Activated naive CD4-positive, alpha-beta T cell treated with anti-CD3 and anti-CD28 coated beads, Interleukin-2, amount 50 U/mL, for 24 hours (primary cell): ENCODE results near the gene MBD3L3.
"Not testable (repeated sequence)": the region's sequence is repeated elsewhere in the genome, so short reads cannot be mapped to it uniquely, and the experiment has no call there.

ENCODE experiments used
- H3K27ac Mint-ChIP-seq: one replicate; pipeline ENCODE4 v1.8.0; 2021; ENCODE audit warnings: mild to moderate bottlenecking, mixed read lengths
- H3K27me3 Mint-ChIP-seq: one replicate; pipeline ENCODE4 v1.8.0; 2021; ENCODE audit warnings: mixed read lengths
- H3K36me3 Mint-ChIP-seq: one replicate; pipeline ENCODE4 v1.8.0; 2021; ENCODE audit warnings: mixed read lengths
- H3K4me1 Mint-ChIP-seq: one replicate; pipeline ENCODE4 v1.8.0; 2021; ENCODE audit warnings: mixed read lengths
- H3K4me3 Mint-ChIP-seq: one replicate; pipeline ENCODE4 v1.8.0; 2021; ENCODE audit warnings: mild to moderate bottlenecking, mixed read lengths
- H3K9me3 Mint-ChIP-seq: one replicate; pipeline ENCODE4 v1.8.0; 2021; ENCODE audit warnings: mixed read lengths

MBD3L3 gene

GRCh38 chr19:7058576-7058975 lies at the start of gene MBD3L3:
TSS of gene MBD3L3 (minus strand) at chr19:7058676. CDS start at chr19:7058605, 71 bp downstream.
- not testable (repeated sequence) for H3K27ac Mint-ChIP-seq, H3K4me1 Mint-ChIP-seq, H3K36me3 Mint-ChIP-seq, H3K27me3 Mint-ChIP-seq, H3K4me3 Mint-ChIP-seq, H3K9me3 Mint-ChIP-seq

DNA sequence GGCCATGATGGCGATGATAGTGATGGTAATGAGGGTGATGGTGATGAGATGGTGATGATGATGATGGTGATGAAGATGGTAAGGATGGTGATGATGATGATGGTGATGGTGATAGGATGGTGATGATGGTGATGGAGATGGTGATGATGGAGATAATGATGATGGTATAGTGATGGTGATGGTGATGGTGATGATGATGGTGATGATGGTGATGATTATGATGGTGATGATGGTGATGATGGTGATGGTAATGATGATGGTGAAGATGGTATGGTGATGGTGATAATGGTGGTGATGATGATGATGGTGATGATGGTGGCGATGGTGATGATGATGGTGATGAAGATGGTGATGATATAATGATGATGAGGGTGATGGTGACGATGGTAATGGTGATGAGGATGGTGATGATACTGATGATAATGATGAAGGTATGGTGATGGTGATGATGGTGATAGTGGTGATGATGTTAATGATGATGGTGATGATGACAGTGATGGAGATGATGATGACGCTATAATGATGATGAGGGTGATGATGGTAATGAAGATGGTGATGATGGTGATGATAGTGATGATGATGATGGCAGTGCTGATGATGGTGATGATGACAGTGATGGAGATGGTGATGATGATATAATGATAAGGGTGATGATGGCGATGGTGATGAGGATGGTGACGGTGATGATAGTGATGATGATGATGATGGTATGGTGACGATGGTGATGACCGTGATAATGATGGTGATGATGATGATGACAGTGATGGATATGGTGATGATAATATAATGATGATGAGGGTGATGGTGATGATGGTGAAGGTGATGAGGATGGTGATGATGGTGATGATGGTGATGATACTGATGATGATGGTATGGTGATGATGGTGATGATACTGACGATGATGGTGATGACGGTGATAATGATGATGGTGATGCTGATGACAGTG lies 48.5 kb upstream of the MBD3L3 start:
- Mint-ChIP-seq H3K4me3 (no peak overlapping the region), H3K27me3 (no peaks in the 10 kb centered on the region), H3K27ac (no peak overlapping the region), H3K36me3 (no peaks in the 10 kb centered on the region), H3K9me3 (no peaks in the 10 kb centered on the region), H3K4me1 (peaks cover 3% of the 10 kb centered on the region)

DNA sequence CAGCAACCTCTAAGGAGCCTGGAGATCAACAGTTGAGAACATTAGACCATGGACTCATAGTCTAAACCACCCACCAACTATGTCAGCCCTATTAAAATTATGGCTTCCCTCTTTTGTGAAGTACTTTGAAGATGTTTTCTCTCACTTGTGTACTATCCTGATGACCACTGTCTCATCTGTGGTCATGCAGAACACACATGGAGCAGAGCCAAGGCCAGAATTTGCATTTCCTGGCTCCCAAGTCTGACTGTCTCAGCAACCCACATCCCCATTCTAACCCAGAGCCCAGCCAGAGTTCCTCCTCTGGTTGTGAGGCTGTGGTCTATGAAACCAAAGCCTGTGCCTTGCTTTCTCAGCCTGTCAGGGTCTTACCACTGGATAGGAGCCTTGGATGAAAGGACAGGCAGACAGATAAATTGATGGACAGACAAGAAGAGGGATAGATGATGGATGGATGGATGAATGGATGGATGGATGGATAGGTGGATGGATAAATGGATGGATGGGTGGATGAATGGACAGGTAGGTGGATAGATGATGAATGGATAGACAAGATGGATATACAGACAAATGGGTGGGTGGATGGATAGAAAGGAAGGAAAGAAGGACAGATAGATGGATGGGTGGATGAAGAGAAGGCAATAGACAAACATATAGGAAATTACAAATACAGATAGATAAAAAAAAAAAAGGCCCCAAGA lies 46.4 kb upstream of the MBD3L3 start:
- H3K36me3 Mint-ChIP-seq, result no peaks in the 10 kb centered on the region
- H3K4me1 Mint-ChIP-seq, result peaks cover 10% of the 10 kb centered on the region
- no peak overlapping the region for H3K27ac Mint-ChIP-seq
- H3K27me3 Mint-ChIP-seq, result no peaks in the 10 kb centered on the region
- H3K9me3 Mint-ChIP-seq, result no peaks in the 10 kb centered on the region
- H3K4me3 Mint-ChIP-seq, result no peak overlapping the region

DNA sequence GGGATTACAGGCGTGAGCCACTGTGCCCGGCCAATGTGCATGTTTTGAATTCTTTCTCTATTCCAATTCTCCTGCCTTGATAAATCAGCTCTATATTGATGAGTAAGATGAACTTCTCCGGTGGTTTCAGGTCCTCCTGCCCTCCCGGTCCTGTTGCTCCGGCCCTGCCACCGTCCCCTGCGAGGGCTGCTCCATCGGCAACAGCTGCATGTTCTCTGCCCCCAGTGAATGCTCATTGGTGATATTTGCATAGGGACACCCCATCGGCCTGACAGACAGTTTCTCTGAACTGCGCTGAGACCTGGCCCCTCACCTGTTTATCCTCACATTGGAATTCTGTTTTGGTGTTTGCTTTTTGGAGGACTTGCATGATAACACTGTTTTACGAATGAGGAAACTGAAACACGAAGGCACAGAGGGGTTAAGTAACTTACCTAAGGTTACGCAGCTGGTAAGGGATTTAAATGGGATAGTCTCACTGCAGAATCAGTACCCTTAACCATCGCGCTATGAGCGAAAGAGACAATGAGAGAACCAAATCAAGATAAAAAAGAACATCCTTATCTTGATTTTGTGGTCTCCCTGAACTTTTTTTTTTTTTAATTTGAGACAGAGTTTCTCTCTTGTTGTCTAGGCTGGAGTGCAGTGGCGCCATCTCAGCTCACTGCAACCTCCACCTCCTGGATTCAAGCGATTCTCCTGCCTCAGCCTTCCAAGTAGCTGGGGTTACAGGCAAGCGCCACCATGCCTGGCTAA lies 43.2 kb upstream of the MBD3L3 start:
- peak overlapping the region; percentile 39 for H3K4me3 Mint-ChIP-seq
- peaks cover 25% of the 10 kb centered on the region for H3K4me1 Mint-ChIP-seq
- H3K9me3 Mint-ChIP-seq, result peaks cover 11% of the 10 kb centered on the region
- H3K27me3 Mint-ChIP-seq, result no peaks in the 10 kb centered on the region
- peaks cover 8% of the 10 kb centered on the region for H3K36me3 Mint-ChIP-seq
- no peak overlapping the region for H3K27ac Mint-ChIP-seq

DNA sequence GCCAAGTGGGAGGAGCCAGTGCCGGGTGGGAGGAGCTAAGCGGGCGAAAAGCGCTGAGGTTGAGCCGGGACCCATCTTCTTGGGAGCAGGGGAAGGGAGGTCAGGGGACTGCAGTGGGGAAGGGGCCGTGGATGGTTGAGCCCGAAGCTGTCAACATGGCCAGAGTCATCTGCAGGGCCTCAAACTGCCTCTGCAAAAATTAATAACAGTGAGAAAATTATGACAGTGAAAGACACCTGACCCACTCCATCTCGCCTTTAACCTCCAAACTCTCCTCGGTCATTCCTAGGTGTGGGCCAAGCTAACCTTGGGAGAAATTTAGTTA lies 41.1 kb upstream of the MBD3L3 start:
- no peaks in the 10 kb centered on the region for H3K27me3 Mint-ChIP-seq
- peaks cover 18% of the 10 kb centered on the region for H3K36me3 Mint-ChIP-seq
- H3K4me1 Mint-ChIP-seq, result peaks cover 25% of the 10 kb centered on the region
- peaks cover 20% of the 10 kb centered on the region for H3K9me3 Mint-ChIP-seq
- peak overlapping the region; percentile 94 for H3K27ac Mint-ChIP-seq
- peak overlapping the region; percentile 91 for H3K4me3 Mint-ChIP-seq

DNA sequence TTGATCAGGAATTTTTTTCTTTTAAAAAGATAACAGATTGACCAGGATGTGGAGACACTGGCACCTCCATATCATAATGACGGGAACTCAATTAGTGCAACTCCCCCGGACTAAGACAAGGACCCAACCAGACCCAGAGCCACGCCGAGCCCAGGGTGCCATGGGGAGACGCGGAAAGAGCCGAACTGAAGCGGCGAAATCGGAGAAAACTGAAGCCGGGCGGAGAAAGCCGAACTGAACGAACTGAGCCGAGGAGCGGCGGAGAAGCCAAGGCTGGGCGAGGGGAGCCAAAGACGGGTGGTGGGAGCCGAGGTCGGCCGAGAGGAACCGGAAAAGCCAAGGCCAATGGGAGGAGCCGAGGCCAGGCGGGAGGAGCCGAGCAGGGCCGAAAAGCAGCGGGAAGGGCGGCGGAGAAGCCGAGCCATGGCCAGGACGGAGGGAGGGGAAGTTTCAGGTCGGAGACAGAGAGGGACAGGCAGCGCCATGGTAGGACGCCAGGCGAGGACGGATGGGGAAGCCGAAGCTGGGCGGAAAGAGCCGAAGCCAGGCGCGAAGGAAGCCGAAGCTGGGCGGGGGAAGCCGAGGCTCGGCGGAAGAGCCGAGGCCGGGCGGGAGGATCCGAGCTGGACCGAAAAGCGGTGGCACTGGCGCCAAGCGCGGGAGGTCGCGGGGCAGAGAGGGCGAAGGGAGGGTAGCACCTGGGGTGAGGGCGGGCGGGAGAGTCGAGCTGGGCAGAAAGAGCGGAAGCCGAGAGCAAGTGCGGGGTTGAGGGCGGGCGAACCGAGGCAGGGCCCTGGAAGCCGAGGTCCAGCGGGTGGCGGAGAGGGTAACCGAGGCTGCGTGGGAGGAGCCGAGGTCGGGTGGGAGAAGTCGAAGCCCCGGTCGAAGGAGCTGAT lies 40.5 kb upstream of the MBD3L3 start:
- H3K9me3 Mint-ChIP-seq, result peaks cover 20% of the 10 kb centered on the region
- peaks cover 18% of the 10 kb centered on the region for H3K36me3 Mint-ChIP-seq
- no peaks in the 10 kb centered on the region for H3K27me3 Mint-ChIP-seq
- H3K4me1 Mint-ChIP-seq, result peaks cover 25% of the 10 kb centered on the region
- H3K27ac Mint-ChIP-seq, result peak overlapping the region; percentile 94
- peak overlapping the region; percentile 91 for H3K4me3 Mint-ChIP-seq

- Mint-ChIP-seq H3K9me3 (peaks cover 20% of the 10 kb centered on the region), H3K4me3 (peak overlapping the region; percentile 91)
Observed at GRCh38 chr19:7098096-7098495, 39.6 kb upstream of the MBD3L3 start.

GRCh38 chr19:7088999-7089398 lies 30.5 kb upstream of the MBD3L3 start:
- Mint-ChIP-seq H3K4me1 (peaks cover 11% of the 10 kb centered on the region), H3K4me3 (no peak overlapping the region), H3K27ac (no peak overlapping the region), H3K36me3 (peaks cover 20% of the 10 kb centered on the region), H3K9me3 (peaks cover 6% of the 10 kb centered on the region), H3K27me3 (no peaks in the 10 kb centered on the region)

More at GRCh38 chr19:7098096-7098495, 39.6 kb upstream of the MBD3L3 start:
- Mint-ChIP-seq H3K27me3 (no peaks in the 10 kb centered on the region), H3K4me1 (peaks cover 25% of the 10 kb centered on the region), H3K27ac (peak overlapping the region; percentile 94), H3K36me3 (peaks cover 18% of the 10 kb centered on the region)

DNA sequence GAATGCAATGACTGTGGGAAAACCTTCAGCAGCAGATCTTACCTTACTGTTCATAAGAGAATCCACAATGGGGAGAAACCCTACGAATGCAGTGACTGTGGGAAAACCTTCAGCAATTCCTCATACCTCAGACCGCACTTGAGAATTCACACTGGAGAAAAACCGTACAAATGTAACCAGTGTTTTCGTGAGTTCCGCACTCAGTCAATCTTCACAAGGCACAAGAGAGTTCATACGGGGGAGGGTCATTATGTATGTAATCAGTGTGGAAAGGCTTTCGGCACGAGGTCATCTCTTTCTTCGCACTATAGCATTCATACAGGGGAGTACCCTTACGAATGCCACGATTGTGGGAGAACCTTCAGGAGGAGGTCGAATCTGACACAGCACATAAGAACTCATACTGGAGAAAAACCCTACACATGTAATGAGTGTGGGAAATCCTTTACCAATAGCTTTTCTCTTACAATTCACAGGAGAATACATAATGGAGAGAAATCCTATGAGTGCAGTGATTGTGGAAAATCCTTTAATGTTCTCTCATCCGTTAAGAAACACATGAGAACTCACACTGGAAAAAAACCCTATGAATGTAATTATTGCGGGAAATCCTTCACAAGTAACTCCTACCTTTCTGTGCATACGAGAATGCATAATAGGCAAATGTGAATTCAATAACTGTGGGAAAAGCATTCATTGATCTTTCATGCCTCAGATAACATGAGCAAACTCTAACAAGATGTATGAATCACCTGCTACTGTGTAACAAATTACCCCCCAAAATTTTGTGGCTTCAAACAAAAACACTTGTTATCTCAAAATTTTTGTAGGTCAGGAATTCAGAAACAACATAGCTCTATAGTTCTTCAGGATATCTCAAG lies 24.8 kb upstream of the MBD3L3 start:
- Mint-ChIP-seq H3K4me3 (no peak overlapping the region), H3K4me1 (peaks cover 3% of the 10 kb centered on the region), H3K36me3 (peaks cover 59% of the 10 kb centered on the region), H3K27me3 (no peaks in the 10 kb centered on the region), H3K9me3 (peaks cover 19% of the 10 kb centered on the region), H3K27ac (peak overlapping the region; percentile 74)

GRCh38 chr19:7078008-7078407 lies 19.5 kb upstream of the MBD3L3 start:
- H3K36me3 Mint-ChIP-seq, result peaks cover 69% of the 10 kb centered on the region
- peak overlapping the region; percentile 11 for H3K4me3 Mint-ChIP-seq
- H3K27me3 Mint-ChIP-seq, result no peaks in the 10 kb centered on the region
- H3K4me1 Mint-ChIP-seq, result peaks cover 4% of the 10 kb centered on the region
- H3K9me3 Mint-ChIP-seq, result peaks cover 16% of the 10 kb centered on the region
- no peak overlapping the region for H3K27ac Mint-ChIP-seq

DNA sequence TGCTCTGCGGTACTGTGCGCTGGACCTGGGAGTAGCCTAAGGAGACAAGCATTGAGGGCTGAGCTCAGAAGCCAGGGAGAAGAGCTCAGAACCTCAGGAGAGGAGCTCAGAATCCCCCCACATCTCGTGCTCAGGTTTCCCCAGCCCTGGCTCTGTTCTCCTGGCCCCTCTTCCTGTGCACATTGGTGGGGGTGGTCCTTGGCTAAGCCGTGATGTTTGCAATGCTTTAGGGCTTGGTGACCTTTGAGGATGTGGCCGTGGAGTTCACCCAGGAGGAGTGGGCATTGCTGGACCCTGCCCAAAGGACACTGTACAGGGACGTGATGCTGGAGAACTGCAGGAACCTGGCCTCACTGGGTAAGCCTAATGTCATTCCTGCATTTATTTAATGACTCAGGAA lies 17.7 kb upstream of the MBD3L3 start:
- Mint-ChIP-seq H3K27me3 (no peaks in the 10 kb centered on the region), H3K36me3 (peaks cover 65% of the 10 kb centered on the region), H3K4me1 (peaks cover 13% of the 10 kb centered on the region), H3K4me3 (no peak overlapping the region), H3K9me3 (peaks cover 14% of the 10 kb centered on the region), H3K27ac (no peak overlapping the region)

GRCh38 chr19:7074705-7075282 lies 16.3 kb upstream of the MBD3L3 start:
- H3K4me1 Mint-ChIP-seq, result peaks cover 18% of the 10 kb centered on the region
- H3K4me3 Mint-ChIP-seq, result no peak overlapping the region
- peaks cover 14% of the 10 kb centered on the region for H3K9me3 Mint-ChIP-seq
- H3K36me3 Mint-ChIP-seq, result peaks cover 60% of the 10 kb centered on the region
- no peaks in the 10 kb centered on the region for H3K27me3 Mint-ChIP-seq
- H3K27ac Mint-ChIP-seq, result no peak overlapping the region

DNA sequence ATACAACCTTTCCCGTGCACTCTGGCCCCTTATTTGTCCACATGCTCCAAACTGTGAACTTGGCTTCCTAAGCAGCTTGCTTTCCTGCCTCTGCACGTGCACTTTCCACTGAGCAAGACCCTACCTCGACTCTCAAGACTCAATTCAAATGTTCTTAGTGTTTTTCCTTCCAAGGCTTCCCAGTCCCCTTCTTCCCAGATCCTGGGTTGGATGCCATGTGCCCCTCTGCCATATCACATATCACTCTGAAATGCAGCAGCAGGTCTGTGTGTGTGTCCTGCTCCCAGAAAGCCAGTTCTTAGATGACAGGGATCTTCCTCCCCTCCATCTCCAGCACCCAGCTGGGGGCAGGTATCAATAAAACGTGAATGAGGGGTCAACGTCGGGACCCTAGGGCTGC lies 14.1 kb upstream of the MBD3L3 start:
- Mint-ChIP-seq H3K27ac (peak overlapping the region; percentile 47), H3K27me3 (no peaks in the 10 kb centered on the region), H3K9me3 (peaks cover under 1% of the 10 kb centered on the region), H3K4me1 (peaks cover 23% of the 10 kb centered on the region), H3K36me3 (peaks cover 40% of the 10 kb centered on the region), H3K4me3 (peak overlapping the region; percentile 40)

- Mint-ChIP-seq H3K9me3 (no peaks in the 10 kb centered on the region), H3K36me3 (peaks cover 19% of the 10 kb centered on the region), H3K27me3 (no peaks in the 10 kb centered on the region), H3K4me1 (peaks cover 23% of the 10 kb centered on the region), H3K4me3 (peak overlapping the region; percentile 98), H3K27ac (peak overlapping the region; percentile 98)
Observed at GRCh38 chr19:7069904-7070226, 11.4 kb upstream of the MBD3L3 start.
